ENCODE results near the gene SPAG8. TPM values are rescaled to one million over a fixed set of nuclear protein-coding genes. Genes with fewer than 3 reads are reported as not detected.

The SPAG8 gene
- polyA plus RNA-seq, 2 of the 4 experiments (the other 2 are of a cell fraction), result 0.31 to 0.45 TPM

DNA sequence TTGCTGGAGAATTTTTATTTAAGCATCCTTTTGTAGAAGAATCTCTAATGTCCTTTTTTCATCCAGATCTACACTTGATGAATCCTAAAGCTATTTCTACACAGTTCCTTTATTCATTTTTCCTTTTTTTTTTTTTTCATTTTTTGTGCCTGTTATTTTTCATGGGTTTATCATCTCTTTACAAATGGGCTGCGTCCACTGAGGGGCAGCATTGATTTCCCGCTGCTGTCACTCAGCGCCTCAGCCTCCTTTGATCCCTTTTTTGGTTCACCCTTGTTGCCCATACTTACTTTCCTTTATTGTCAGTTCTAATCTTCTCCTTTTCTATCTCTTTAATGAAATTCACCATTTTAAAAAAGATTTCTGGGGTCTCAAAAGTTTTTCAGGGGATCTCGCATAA is 52.3 kb downstream of the SPAG8 start:
- ATAC-seq (no peak), DNase-seq (ENCODE audit: low read depth in 1 of 2, low spot score in 1 of 2) (no peak), FAIRE-seq (no peak)
- CTCF ChIA-PET, result interaction anchor here (0.6 to 1.8 kb wide), 8 partner anchors 10 to 156 kb away, joined by 3 to 5 read pairs (median 4); partner anchors contain the start of gene RGP1
- no peaks in the 10 kb centered on the region for H3K9me3 ChIP-seq
- H3K4me3 ChIP-seq, result no peak overlapping the region
- H3K4me1 ChIP-seq, result peaks cover 16% of the 10 kb centered on the region
- POLR2A ChIA-PET, result interaction anchor here (1.0 kb wide), 1 partner anchor 99 kb away, joined by 4 read pairs; no protein-coding TSS in a partner anchor
- no peak overlapping the region for H3K4me2 ChIP-seq
- TF ChIP-seq RAD21 (conservative IDR thresholded peaks at IDR 0.05 in 1 of 2, IDR thresholded peaks at IDR 0.05 in 1 of 2), result 0 out of 5 replicates have a peak, but pooled peaks of 1 of the 2 experiments have one; percentile 3
- no peak for TF ChIP-seq HDAC2 (IDR thresholded peaks at IDR 0.05)
- 93% methylated on average over 4 of the region's 4 CpGs for WGBS (ENCODE audit: missing lambda C conversion rate)
- no peak overlapping the region for H3K27ac ChIP-seq

Small RNA genes within 50 kb of the gene (small RNA-seq; reads per million reads assigned to genes)
- gene HINT2, result 0 to 0.26 (median 0) reads per million in 6 experiments

Other genes with a start within 250 kb of the SPAG8 start
- gene TESK1, start 207.0 kb downstream of the SPAG8 start, polyA plus RNA-seq (2011; rRNA removed), result 16.5 and 17.4 TPM in 2 replicates
- gene TESK1, start 207.0 kb downstream of the SPAG8 start, polyA plus RNA-seq (2017; fragmentation: RNase III; extraction: RNeasy Plus Mini Kit Qiagen cat#74134 plus additional on column Dnase treatment), result 29.9 to 33.0 TPM (median 30.6 TPM) in 3 replicates
- 0.87 and 1.2 TPM in 2 replicates for gene CD72, start 193.8 kb downstream of the SPAG8 start, polyA plus RNA-seq (2011; rRNA removed)
- gene CD72, start 193.8 kb downstream of the SPAG8 start, polyA plus RNA-seq (2017; fragmentation: RNase III; extraction: RNeasy Plus Mini Kit Qiagen cat#74134 plus additional on column Dnase treatment), result 0.10 to 0.55 TPM (median 0.44 TPM) in 3 replicates
- not detected in 2 replicates for gene SIT1, start 161.3 kb downstream of the SPAG8 start, polyA plus RNA-seq (2011; rRNA removed)
- not detected in 3 replicates for gene SIT1, start 161.3 kb downstream of the SPAG8 start, polyA plus RNA-seq (2017; fragmentation: RNase III; extraction: RNeasy Plus Mini Kit Qiagen cat#74134 plus additional on column Dnase treatment)
- gene RMRP, start 154.2 kb downstream of the SPAG8 start, polyA plus RNA-seq (2011; rRNA removed), result 80.2 and 257 TPM in 2 replicates
- gene RMRP, start 154.2 kb downstream of the SPAG8 start, polyA plus RNA-seq (2017; fragmentation: RNase III; extraction: RNeasy Plus Mini Kit Qiagen cat#74134 plus additional on column Dnase treatment), result 14.7 TPM in 1 of 3 replicates, not detected in the others
- gene CCDC107, start 154.0 kb downstream of the SPAG8 start, polyA plus RNA-seq (2011; rRNA removed), result 11.0 and 13.3 TPM in 2 replicates
- gene CCDC107, start 154.0 kb downstream of the SPAG8 start, polyA plus RNA-seq (2017; fragmentation: RNase III; extraction: RNeasy Plus Mini Kit Qiagen cat#74134 plus additional on column Dnase treatment), result 20.4 to 21.9 TPM (median 20.7 TPM) in 3 replicates
- 17.6 and 21.4 TPM in 2 replicates for gene ARHGEF39, start 147.1 kb downstream of the SPAG8 start, polyA plus RNA-seq (2011; rRNA removed)
- 16.7 to 19.5 TPM (median 18.3 TPM) in 3 replicates for gene ARHGEF39, start 147.1 kb downstream of the SPAG8 start, polyA plus RNA-seq (2017; fragmentation: RNase III; extraction: RNeasy Plus Mini Kit Qiagen cat#74134 plus additional on column Dnase treatment)
- 16.3 and 32.9 TPM in 2 replicates for gene CA9, start 138.3 kb downstream of the SPAG8 start, polyA plus RNA-seq (2011; rRNA removed)
- gene CA9, start 138.3 kb downstream of the SPAG8 start, polyA plus RNA-seq (2017; fragmentation: RNase III; extraction: RNeasy Plus Mini Kit Qiagen cat#74134 plus additional on column Dnase treatment), result 2.5 to 5.6 TPM (median 4.5 TPM) in 3 replicates
- 154 and 281 TPM in 2 replicates for gene TPM2, start 122.3 kb downstream of the SPAG8 start, polyA plus RNA-seq (2011; rRNA removed)
- 956 to 1,105 TPM (median 1,022 TPM) in 3 replicates for gene TPM2, start 122.3 kb downstream of the SPAG8 start, polyA plus RNA-seq (2017; fragmentation: RNase III; extraction: RNeasy Plus Mini Kit Qiagen cat#74134 plus additional on column Dnase treatment)
- 65.5 and 72.1 TPM in 2 replicates for gene TLN1, start 80.1 kb downstream of the SPAG8 start, polyA plus RNA-seq (2011; rRNA removed)
- gene TLN1, start 80.1 kb downstream of the SPAG8 start, polyA plus RNA-seq (2017; fragmentation: RNase III; extraction: RNeasy Plus Mini Kit Qiagen cat#74134 plus additional on column Dnase treatment), result 108 to 119 TPM (median 117 TPM) in 3 replicates
- gene CREB3, start 79.6 kb downstream of the SPAG8 start, polyA plus RNA-seq (2011; rRNA removed), result 33.3 and 36.0 TPM in 2 replicates
- 51.3 to 54.0 TPM (median 51.7 TPM) in 3 replicates for gene CREB3, start 79.6 kb downstream of the SPAG8 start, polyA plus RNA-seq (2017; fragmentation: RNase III; extraction: RNeasy Plus Mini Kit Qiagen cat#74134 plus additional on column Dnase treatment)
- 40.0 and 47.4 TPM in 2 replicates for gene GBA2, start 63.0 kb downstream of the SPAG8 start, polyA plus RNA-seq (2011; rRNA removed)
- 34.8 to 39.5 TPM (median 38.9 TPM) in 3 replicates for gene GBA2, start 63.0 kb downstream of the SPAG8 start, polyA plus RNA-seq (2017; fragmentation: RNase III; extraction: RNeasy Plus Mini Kit Qiagen cat#74134 plus additional on column Dnase treatment)
- gene RGP1, start 63.0 kb downstream of the SPAG8 start, polyA plus RNA-seq (2011; rRNA removed), result 16.6 and 20.2 TPM in 2 replicates
- gene RGP1, start 63.0 kb downstream of the SPAG8 start, polyA plus RNA-seq (2017; fragmentation: RNase III; extraction: RNeasy Plus Mini Kit Qiagen cat#74134 plus additional on column Dnase treatment), result 15.0 to 16.1 TPM (median 15.3 TPM) in 3 replicates
- 0.24 TPM in 1 of 2 replicates, not detected in the other for gene MSMP, start 58.0 kb downstream of the SPAG8 start, polyA plus RNA-seq (2011; rRNA removed)
- not detected in 3 replicates for gene MSMP, start 58.0 kb downstream of the SPAG8 start, polyA plus RNA-seq (2017; fragmentation: RNase III; extraction: RNeasy Plus Mini Kit Qiagen cat#74134 plus additional on column Dnase treatment)
- 18.8 and 22.8 TPM in 2 replicates for gene NPR2, start 20.7 kb downstream of the SPAG8 start, polyA plus RNA-seq (2011; rRNA removed)
- gene NPR2, start 20.7 kb downstream of the SPAG8 start, polyA plus RNA-seq (2017; fragmentation: RNase III; extraction: RNeasy Plus Mini Kit Qiagen cat#74134 plus additional on column Dnase treatment), result 7.8 to 8.2 TPM (median 7.8 TPM) in 3 replicates
- 46.9 and 47.3 TPM in 2 replicates for gene HINT2, start 2.8 kb upstream of the SPAG8 start, polyA plus RNA-seq (2011; rRNA removed)
- 59.0 to 69.2 TPM (median 68.5 TPM) in 3 replicates for gene HINT2, start 2.8 kb upstream of the SPAG8 start, polyA plus RNA-seq (2017; fragmentation: RNase III; extraction: RNeasy Plus Mini Kit Qiagen cat#74134 plus additional on column Dnase treatment)
- gene FAM221B, start 16.5 kb upstream of the SPAG8 start, polyA plus RNA-seq (2011; rRNA removed), result not detected in 2 replicates
- not detected in 3 replicates for gene FAM221B, start 16.5 kb upstream of the SPAG8 start, polyA plus RNA-seq (2017; fragmentation: RNase III; extraction: RNeasy Plus Mini Kit Qiagen cat#74134 plus additional on column Dnase treatment)
- gene TMEM8B, start 17.0 kb upstream of the SPAG8 start, polyA plus RNA-seq (2011; rRNA removed), result 1.8 and 2.0 TPM in 2 replicates
- gene TMEM8B, start 17.0 kb upstream of the SPAG8 start, polyA plus RNA-seq (2017; fragmentation: RNase III; extraction: RNeasy Plus Mini Kit Qiagen cat#74134 plus additional on column Dnase treatment), result 1.7 to 2.4 TPM (median 2.2 TPM) in 3 replicates
- not detected in 2 replicates for gene OR13J1, start 58.1 kb upstream of the SPAG8 start, polyA plus RNA-seq (2011; rRNA removed)
- not detected in 3 replicates for gene OR13J1, start 58.1 kb upstream of the SPAG8 start, polyA plus RNA-seq (2017; fragmentation: RNase III; extraction: RNeasy Plus Mini Kit Qiagen cat#74134 plus additional on column Dnase treatment)
- 0.21 TPM in 1 of 2 replicates, not detected in the other for gene HRCT1, start 93.9 kb upstream of the SPAG8 start, polyA plus RNA-seq (2011; rRNA removed)
- gene HRCT1, start 93.9 kb upstream of the SPAG8 start, polyA plus RNA-seq (2017; fragmentation: RNase III; extraction: RNeasy Plus Mini Kit Qiagen cat#74134 plus additional on column Dnase treatment), result 0.22 to 0.41 TPM in 2 of 3 replicates, not detected in the other
- 0.05 TPM in 1 of 2 replicates, not detected in the other for gene SPAAR, start 97.2 kb upstream of the SPAG8 start, polyA plus RNA-seq (2011; rRNA removed)
- gene SPAAR, start 97.2 kb upstream of the SPAG8 start, polyA plus RNA-seq (2017; fragmentation: RNase III; extraction: RNeasy Plus Mini Kit Qiagen cat#74134 plus additional on column Dnase treatment), result not detected in 3 replicates
- gene OR2S2, start 145.9 kb upstream of the SPAG8 start, polyA plus RNA-seq (2011; rRNA removed), result not detected in 2 replicates
- gene OR2S2, start 145.9 kb upstream of the SPAG8 start, polyA plus RNA-seq (2017; fragmentation: RNase III; extraction: RNeasy Plus Mini Kit Qiagen cat#74134 plus additional on column Dnase treatment), result not detected in 3 replicates
- gene RECK, start 224.7 kb upstream of the SPAG8 start, polyA plus RNA-seq (2011; rRNA removed), result 8.3 and 8.7 TPM in 2 replicates
- gene RECK, start 224.7 kb upstream of the SPAG8 start, polyA plus RNA-seq (2017; fragmentation: RNase III; extraction: RNeasy Plus Mini Kit Qiagen cat#74134 plus additional on column Dnase treatment), result 5.0 to 5.7 TPM (median 5.1 TPM) in 3 replicates